Measurements from ENCODE around the gene TTC9B.

Gene TTC9B

DNA sequence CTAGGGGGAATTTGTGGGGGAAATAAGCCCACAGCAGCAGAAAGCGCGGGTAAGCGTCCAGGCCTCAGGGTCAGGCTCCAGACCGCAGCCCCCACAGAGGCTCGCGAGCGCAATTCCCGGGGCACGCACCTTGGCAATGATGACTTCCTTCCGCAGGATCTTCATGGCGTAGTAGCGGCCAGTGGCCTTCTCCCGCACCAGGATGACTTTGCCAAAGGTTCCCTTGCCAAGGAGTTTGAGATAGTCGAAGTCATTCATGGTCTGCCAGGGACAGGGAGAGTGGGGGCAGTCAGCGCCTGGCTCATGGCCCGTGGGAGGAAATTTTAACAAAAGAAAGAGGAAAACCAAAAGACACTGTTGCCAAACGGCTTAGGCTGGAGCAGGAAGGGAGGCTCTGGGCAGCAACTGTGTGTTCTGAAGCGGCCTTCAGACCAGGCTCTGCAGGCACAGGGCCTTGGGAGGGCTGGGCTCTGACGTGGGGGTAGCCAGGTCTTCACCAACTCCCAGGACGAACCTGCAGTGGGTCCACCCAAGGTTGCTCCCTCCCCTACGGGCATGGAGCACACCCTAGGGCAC, 23.7 kb upstream of the TTC9B start:
- no peak overlapping the region for H3K27ac ChIP-seq
- TF ChIP-seq, protein P1, sequence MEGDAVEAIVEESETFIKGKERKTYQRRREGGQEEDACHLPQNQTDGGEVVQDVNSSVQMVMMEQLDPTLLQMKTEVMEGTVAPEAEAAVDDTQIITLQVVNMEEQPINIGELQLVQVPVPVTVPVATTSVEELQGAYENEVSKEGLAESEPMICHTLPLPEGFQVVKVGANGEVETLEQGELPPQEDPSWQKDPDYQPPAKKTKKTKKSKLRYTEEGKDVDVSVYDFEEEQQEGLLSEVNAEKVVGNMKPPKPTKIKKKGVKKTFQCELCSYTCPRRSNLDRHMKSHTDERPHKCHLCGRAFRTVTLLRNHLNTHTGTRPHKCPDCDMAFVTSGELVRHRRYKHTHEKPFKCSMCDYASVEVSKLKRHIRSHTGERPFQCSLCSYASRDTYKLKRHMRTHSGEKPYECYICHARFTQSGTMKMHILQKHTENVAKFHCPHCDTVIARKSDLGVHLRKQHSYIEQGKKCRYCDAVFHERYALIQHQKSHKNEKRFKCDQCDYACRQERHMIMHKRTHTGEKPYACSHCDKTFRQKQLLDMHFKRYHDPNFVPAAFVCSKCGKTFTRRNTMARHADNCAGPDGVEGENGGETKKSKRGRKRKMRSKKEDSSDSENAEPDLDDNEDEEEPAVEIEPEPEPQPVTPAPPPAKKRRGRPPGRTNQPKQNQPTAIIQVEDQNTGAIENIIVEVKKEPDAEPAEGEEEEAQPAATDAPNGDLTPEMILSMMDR (conservative IDR thresholded peaks at IDR 0.05), result no peak
- no peak for TF ChIP-seq ZFX (IDR thresholded peaks at IDR 0.05)

DNA sequence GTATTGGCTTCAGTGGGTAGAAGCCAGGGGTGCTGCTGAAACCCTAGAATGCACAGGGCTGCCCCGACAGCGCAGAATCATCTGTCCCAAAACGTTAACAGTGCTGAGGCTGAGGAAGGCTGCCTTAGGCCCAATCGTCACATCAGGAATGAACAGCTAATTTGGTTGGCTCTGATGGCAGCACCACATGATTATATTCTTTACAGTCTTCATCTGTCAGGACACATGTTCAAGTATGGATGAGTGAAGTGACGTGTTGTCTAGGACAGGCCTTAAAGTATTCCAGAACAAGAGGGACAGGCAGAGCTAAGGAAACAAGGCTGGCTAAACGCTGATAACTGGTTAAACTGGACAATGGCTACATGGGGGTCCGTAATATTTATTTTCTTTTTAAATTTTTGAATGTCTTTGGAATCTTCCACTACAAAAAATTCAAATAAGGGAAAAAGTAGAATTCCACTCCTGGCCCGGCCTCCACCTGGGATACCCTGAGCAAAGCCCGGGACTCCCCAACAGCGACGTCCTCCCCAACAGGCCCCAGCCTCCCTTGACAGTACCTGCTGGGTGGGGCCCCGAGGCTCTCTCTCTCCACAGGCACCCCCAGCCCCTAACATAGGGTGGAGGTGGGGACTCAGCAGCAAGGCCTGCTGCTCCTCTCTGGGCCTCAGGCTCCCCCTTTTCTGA, 23.1 kb upstream of the TTC9B start:
- no peak overlapping the region for H3K27ac ChIP-seq
- no peak for TF ChIP-seq ZFX (IDR thresholded peaks at IDR 0.05)
- TF ChIP-seq, protein P1 (conservative IDR thresholded peaks at IDR 0.05), result no peak

DNA sequence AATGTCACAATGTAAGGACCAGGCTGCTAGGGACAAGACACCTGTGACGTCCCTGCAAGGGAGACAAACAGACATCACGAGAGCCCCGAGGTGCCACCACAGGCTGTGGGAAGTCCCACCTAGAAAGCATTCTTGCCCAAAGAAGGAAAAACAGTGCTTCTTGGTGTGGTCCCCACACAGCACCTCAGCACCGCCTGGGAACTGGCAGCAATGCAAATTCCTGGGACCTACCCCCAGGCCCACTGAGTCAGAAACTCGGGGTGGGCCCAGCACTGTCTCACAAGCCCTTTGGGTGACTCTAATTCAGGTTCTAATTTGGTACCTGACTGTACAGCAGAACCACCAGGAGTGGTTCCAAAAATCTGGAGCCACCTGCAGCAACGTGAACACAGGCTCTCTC, 22.1 kb upstream of the TTC9B start:
- no peak overlapping the region for H3K27ac ChIP-seq
- TF ChIP-seq, protein P1 (conservative IDR thresholded peaks at IDR 0.05), result no peak
- TF ChIP-seq ZFX (IDR thresholded peaks at IDR 0.05), result no peak

DNA sequence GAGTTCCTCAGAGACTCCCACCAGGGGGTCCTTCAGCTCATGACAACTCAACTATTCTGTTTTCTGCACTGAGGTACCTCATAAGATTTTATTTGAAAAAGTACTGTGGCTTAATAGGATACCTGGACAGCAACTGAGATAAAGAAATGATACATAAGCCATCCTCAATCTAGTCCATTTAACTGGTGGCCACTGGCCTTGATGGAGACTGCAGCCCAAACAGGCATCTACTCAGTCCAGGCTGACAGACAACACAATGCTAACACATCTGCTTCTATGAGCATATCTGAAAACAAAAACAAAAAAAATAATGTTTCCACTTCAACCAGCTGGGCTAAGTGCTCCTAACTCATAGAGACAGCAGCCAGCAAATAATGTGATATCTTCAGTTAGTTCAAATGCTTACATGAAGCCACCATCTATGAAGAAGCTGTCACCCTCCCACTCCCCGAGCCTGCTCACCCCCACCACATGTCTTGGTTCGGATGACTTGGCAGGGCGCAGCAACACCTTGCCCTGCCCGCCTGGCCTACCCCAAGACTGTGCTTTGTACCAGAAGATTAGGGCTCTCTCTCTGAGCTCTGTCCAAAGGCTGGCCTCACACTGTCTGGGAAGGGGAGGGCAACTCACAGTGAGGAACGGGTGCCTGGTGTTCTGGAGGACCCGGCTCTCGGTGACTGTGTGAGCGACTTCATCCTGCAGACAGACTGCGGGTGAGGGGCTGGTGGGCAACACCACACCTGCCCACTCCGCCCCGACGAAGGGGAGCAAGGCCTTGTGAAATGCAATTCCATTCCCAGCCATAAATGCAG, 21.4 kb upstream of the TTC9B start:
- TF ChIP-seq, protein P1 (conservative IDR thresholded peaks at IDR 0.05), result no peak
- no peak for TF ChIP-seq ZFX (IDR thresholded peaks at IDR 0.05)
- no peak overlapping the region for H3K27ac ChIP-seq

DNA sequence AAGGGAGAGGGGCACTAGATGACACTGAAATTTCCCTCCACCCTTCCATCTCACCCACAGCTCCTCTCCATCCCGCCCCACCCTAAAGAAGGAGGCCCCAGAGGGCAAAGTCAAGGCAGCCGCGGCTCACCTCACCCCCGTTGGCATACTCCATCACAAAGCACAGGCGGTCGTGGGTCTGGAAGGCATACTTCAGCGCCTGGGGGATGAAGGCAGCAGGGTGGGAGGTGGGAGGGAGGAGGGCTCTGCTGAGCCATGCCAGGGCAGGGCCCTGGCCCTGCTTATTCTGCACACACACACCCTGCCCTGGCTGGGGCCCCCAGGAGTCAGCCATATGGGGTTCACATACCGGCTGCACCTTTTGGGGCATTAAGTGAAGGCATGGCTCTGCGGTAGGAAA, 20.6 kb upstream of the TTC9B start:
- TF ChIP-seq ZFX (IDR thresholded peaks at IDR 0.05), result no peak
- TF ChIP-seq, protein P1 (conservative IDR thresholded peaks at IDR 0.05), result no peak

DNA sequence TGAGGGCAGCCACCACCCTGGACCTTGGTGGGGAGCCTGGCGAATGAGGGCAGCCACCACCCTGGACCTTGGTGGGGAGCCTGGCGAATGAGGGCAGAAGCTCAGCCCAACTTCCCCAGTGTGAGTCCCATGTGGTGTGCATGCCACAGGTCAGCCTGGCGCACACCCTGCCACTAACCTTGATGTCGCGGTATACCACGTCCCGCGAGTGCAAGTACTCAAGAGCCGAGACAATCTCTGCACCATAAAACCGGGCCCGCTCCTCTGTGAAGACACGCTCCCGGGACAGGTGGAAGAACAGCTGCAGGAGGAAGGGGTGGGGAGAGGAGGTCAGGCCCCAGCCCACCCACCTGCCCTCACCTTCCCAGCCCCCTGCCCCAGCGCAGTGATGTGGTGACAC, 19.6 kb upstream of the TTC9B start:
- no peak overlapping the region for H3K27ac ChIP-seq
- no peak for TF ChIP-seq ZFX (IDR thresholded peaks at IDR 0.05)
- TF ChIP-seq, protein P1 (conservative IDR thresholded peaks at IDR 0.05), result no peak

More for the DNA sequence above, 20.6 kb upstream of the TTC9B start:
- no peak overlapping the region for H3K27ac ChIP-seq

DNA sequence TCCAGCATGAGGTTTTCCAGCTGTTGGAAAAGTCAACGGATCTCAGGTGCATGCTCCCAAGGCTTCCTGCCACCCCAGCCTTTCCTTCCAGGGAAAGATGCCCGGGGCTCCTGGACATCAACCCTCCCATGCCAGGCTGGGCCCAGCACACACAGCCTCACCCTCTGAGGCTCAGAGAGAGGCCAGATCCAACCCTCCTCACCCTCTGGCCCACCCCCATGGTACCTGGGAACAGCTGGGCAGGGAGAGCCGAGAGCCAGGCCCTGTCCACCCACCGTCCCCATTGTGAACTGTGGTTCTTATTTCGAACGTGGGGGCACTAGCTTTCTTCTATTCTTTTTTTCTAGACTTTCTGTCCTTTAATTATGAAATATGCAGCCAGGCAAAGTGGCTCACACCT, 18.2 kb upstream of the TTC9B start:
- no peak for TF ChIP-seq ZFX (IDR thresholded peaks at IDR 0.05)
- TF ChIP-seq, protein P1 (conservative IDR thresholded peaks at IDR 0.05), result no peak
- H3K27ac ChIP-seq, result no peak overlapping the region
